DMS 273 treated with DMSO at 0.1 percent for 48 hours (cell line): ENCODE measurements around the gene PAK4.
"Not testable (repeated sequence)": the region's sequence is repeated elsewhere in the genome, so short reads cannot be mapped to it uniquely, and the experiment has no call there.

Experiments
- DNase-seq: peaks from one replicate; lab custom pipeline; 2025; lab: John Stamatoyannopoulos, UW

PAK4 gene

DNA sequence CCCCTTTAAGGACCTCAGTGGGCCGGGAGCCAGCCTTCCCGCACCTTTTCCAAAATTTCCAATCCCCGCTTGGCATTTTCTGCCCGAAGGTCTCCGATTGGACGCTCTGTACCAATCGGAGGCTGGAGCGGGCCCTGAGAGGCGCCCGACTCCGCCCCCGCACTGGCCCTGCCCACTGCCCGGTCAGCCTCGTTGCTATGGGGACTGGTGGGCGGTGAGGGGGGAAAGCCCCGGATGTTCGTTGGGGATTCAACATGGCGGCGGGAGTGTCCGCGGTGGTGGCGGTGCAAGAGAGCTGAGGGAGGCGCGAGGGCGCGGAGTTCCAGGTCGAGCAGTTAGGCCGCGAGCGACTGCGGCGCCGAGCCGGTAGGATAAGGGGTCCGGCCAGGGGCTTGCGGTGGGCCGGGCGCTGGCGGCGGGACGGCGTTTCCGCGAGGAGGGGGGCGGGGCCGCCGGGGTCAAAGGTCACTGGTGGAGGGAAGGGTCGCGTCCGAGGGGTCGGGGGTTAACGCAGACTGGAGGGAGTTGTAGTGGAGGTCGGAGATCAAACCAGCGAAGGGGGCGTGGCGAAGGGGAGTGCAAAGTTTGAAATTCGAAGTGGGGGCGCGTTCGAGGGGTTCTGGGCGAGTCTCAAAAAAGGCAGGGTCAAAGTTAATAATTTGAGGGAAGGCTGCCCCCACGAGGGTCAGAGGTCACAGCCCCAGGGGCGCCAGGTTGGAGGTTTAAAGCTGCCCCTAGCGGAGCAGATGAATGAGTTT is at the start of gene PAK4:
Gene PAK4, plus strand, starts transcription at position 233 of the 758 bp plus-strand sequence. CDS start 43,768 bp downstream, outside the sequence.
- peak; percentile 92 for DNase-seq

DNA sequence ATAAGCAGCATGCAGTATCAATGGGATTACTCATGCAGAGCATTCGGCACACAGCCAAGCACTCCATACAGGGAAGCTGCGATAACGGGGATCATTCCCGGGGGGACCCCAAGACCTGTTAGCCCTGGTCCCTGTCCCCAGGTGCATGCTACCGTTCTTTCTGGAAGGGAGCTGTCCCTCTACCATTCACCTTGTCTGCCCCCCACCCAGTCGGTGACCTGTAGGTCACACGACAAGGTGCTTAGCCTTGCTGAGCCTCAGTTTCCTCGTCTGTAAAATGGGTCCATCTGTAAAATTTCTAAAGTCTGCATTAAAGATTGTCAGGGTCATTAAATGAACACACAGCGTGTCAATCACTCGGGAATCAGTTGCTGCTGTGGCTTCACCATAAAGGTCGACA is 48.3 kb upstream of the PAK4 start:
- DNase-seq = no peak

DNA sequence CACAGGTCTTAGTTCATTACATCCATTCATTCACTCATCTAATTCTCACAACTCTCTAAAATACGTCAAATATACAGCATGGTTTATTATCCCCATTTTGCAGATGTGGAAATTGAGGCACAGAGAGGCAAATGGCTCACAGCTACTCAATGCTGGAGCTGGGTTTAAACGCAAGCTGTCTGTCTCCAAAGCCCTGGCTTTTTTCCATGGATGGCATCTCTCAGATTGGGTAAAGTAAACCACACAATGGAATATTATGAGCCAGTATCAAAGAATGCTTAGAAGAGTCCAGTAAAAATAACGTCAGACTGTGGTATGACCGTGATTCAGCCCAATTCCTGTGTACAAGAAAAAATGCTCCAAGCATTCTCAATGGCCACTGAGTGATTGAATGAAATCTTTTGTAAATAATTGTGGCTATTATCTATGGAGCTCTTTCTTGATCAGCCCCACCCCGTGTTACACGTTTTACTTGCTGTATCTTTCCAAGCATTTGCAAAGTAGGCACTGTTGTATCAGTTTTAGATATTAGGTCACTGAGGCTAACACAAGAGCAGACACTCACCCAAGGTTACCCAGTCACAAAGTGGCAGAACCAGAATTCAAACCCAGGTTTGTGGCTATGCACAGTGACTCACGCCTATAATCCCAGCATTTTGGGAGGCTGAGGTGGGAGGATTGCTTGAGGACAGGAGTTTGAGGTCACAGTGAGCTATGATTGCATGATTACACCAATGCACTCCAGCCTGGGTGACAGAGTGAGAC is 47.0 kb upstream of the PAK4 start:
- DNase-seq = no peak

DNA sequence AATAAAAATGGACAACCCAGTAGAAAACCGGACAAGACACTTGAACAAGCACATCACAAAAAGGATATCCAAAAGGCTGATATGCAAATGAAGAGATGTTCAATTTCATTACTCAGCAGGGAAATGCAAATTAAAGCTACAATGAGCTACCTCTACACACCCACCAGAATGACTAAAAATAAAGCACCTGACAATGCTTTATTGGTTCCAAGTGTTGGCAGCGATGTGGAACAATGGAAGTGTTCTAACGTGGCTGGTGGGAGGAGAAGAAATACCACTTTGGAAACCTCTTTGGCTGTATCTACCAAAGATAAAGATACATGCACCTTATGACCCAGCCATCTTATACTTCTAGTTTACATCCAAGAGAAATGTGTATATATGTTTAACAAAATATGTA is 45.2 kb upstream of the PAK4 start:
- DNase-seq = no peak

DNA sequence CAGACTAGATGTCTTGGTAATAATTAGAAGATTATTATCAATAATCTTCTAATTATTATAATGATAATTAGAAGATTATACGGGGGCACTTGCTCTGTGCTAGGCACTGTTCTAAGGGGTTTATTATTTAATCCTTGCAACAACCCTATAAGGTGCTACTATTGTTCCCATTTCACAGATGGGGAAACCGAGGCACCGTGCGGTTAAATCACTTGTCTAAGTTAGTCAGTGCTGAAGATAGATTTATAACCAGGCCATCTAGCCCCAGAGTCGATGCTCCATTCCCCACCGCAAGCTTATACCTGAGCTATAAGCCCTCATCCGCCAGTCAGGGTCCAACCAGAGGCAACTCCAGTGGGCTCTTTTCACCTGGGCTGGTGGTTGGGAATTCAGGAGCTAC is 43.4 kb upstream of the PAK4 start:
- no peak for DNase-seq

DNA sequence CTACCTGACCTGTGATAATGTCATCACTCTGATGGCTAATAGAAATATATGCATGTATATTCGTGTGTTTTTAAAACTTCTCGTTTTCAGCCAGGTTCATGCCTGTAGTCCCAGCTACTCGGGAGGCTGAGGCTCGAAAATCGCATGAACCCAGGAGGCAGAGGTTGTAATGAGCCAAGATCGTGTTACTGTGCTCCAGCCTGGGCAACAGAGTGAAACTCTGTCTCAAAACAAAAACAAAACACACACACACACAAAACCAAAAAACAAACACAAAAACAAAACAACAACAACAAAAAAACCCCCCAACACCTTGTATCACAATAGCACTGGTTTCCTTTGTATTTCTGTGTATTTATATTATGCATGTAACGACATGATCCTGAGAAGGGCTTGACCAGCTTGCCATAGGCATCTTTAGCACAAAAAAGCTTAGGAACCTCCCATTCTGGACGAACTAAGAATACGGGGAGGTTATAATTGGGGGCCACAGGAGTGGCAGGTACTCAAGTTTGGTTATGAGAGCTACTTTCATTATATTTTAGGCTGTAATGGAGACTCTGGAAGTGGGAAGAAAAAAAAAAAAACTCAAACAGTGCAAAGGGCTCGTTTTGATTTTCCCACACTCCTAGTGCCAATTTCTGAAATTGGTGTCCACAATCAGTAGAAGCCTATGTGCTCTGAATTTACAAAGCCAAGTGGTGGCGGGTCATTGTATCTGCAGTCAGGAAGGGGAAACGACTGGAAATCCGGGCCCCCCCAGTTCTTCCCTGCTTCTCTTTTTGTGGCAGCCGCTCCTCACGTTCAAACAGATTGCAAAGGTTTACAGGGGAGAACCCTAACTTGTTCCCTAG is 42.6 kb upstream of the PAK4 start:
- DNase-seq = no peak

DNA sequence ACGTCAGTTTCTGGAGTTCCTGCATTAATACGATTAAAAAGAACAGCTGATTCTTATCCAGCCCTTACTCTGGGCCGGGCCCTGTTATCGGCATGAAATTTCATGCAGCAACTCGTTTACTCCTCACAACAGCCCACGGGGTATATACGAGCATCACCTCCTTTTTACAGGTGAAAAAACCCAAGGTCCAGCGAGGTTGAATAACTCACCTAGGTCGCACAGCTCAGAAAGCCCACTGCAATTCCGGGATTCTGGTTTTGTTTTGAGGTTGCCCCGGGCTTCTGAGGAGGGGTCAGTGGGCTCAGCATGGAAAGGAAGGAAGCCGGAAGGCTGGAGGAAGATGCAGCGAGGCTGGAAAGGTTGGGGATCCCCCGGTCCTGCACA is 42.0 kb upstream of the PAK4 start:
- no peak for DNase-seq

DNA sequence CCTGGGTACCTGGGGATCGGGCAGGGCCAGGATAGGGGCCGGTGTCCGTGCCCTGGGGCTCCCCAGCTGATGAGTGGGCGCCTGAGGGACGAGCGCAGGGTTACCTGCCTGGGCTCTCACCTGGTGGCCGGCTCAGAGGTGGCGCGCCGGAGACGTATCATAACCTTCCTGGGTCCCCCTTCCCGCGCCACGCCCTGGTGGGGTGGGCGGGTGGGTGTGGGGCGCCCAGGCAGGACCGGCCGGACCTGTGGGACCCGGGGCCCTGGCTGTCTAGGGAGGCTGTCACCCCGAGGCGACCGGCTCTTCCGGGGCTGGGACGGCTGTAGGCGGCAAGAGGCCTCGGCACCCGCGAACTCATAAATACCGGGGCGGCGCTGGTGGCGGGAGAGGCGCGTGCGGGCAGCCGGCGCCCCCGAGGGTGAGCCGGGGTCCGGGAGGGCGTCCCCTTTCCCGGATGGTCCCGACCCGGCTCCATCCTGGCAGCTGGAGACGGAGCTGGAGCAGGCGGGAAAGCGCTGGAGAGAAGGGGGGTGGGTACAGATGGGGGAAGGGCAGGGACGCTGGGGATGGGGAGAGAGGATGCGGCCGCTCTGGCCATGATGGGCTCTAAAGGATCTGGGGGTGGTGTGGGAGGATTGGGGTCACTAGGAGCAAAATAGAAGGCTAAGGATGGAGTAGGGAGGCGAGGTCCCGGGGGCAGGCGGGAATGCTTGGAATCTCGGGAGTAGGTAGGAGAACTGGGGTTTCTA is 41.4 kb upstream of the PAK4 start, which contains the start of gene ACP7:
Gene ACP7, plus strand, starts transcription at position 386 of the 749 bp plus-strand sequence. CDS start 902 bp downstream, outside the sequence.
- DNase-seq = no peak

DNA sequence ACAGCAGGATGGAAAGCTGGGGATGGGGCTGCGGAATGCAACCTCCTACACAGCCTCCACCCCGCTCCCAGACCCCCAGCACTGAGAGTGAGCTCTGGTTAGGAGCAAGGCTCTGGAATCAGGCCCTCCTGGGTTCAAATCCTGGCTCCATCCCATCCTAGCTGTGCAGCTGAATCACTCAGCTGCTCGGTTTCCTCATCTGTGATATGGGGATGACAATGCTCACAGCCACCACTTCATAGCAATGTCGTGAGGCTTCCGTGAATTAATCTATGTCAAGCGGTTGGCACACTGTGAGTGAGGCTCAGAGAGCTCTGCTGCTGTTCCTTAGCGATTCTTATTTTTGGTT is 40.9 kb upstream of the PAK4 start:
- no peak for DNase-seq

DNA sequence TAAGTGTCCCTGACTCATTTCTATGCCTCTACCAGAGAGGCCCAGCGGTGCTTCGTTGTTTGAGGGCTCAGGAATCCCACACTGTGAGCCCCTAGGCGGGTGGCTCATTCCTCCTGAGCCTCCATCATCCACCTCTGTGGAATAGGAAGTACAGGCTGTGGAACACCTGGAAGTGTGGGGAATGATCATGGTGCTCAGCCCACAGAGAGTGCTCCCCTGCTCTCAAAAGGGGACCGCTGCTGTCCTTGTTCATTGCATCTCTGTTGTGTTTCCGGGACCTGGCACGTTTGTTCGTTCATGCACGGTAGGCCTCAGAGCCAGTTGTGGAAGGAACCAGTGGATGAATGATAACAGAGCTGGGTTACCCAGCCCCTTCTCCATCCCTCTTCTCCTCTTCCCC is 40.2 kb upstream of the PAK4 start:
- DNase-seq = no peak

DNA sequence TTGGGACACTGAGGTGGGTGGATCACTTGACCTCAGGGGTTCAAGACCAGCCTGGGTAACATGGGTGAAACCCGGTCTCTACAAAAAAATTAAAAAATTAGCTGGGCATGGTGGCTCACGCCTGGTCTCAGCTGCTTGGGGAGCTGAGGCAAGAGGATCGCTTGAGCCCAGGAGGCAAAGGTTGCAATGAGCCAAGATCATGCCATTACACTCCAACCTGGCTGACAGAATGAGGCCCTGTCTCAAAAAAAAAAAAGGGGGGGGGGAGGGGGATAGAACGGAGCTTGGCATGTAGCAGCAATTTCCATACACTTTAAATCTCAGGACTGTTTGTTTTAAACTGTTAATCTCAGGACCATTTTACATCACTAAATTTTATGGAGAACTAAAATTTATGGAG is 39.2 kb upstream of the PAK4 start:
- no peak for DNase-seq

DNA sequence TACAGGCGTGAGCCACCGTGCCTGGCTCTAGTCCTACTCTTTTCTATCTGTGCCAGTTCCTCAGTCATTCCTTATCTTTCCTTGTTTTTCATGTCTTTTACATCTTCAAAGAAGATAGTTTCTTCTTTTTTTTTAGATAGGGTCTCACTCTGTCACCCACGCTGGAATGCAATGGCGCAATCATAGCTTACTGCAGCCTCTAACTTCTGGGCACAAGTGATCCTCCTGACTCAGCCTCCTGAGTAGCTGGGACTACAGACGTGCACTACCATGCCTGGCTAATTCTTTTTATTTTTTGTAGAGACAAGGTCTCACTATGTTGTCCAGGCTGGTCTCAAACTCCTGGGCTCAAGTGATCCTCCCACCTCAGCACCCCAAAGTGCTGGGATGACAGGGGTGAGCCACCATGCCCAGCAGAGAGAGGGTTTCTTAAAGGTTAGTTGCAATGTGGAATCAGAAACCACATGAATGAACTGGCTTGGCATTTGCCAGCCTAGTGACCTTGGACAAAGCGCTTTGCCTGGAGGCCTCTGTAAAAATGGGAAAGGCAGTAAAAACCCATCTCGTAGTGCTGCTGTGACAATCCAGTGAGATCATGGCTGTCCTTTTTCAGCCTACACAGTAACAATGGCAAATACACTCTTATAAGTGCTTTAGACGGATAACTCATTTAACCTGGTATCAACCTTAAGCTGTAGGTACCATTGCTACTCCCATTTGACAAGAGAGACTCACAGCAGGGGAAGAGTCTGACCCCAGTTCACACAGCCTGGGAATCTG is 37.5 kb upstream of the PAK4 start:
- no peak for DNase-seq

DNA sequence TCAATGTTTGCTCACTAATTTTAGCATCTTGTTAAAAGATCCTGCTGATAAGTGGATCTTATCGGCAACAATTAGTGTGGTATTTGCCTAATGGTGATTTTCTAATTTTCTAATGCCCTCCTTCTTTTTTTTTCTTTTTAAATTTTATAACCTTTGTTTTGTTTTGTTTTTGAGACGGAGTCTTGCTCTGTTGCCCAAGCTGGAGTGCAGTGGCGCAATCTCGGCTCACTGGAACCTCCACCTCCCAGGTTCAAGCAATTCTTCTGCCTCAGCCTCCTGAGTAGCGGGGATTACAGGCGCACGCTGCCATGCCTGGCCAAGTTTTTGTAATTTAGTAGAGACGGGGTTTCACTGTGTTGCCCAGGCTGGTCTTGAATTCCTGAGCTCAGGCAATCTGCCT is 35.6 kb upstream of the PAK4 start:
- DNase-seq = not testable (repeated sequence)

DNA sequence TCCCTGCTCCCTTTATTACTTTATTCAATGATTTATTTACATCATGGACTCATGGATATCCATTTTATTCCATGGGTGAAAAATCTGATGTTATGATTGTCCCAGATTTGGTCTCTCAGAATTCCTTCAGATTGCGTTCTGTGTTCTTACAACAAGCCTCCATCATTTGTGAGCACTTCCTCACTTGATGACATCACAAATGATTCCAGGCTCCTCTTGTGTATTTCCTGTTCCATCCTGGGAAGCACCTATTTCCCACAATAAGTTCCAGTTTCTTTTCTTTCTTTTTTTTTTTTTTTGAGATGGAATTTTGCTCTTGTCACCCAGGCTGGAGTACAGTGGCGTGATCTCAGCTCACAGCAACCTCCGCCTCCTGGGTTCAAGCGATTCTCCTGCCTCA is 34.7 kb upstream of the PAK4 start:
- DNase-seq = no peak

DNA sequence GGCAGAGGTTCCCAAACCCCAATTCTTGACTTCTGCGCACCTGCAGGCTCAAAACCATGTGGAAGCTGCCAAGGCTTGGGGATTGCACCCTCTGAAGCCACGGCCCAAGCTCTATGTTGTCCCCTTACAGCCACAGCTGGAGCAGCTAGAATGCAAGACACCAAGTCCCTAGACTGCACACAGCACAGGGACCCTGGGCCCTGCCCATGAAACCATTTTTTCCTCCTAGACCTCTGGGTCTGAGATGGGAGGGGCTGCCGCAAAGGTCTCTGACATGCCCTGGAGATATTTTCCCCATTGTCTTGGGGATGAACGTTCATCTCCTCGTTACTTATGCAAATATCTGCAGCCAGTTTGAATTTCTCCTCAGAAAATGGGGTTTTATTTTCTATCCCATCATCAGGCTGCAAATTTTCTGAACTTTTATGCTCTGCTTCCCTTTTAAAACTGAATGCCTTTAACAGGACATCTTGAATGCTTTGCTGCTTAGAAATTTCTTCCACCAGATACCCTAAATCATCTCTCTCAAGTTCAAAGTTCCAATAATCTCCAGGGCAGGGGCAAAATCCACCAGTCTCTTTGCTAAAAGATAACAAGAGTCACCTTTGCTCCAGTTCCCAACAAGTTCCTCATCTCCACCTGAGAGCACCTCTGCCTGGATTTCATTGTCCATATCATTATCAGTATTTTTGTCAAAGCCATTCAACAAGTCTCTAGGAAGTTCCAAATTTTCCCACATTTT is 29.6 kb upstream of the PAK4 start:
- not testable (repeated sequence) for DNase-seq

DNA sequence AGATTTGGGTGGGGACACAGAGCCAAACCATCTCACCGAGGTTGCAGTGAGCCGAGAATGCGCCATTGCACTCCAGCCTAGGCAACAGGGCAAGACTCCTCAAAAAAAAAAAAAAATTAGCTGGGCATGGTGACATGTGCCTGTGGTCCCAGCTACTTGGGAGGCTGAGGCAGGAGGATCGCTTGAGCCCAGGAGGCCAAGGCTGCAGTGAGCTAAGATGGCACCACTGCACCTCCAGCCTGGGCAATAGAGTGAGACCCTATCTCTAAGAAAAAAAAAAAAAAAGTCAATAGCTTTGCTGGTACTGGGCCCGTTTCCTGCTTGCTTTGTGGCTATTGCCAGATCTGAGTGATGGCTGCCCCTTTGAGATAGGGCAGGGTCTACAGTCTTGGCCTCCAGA is 28.3 kb upstream of the PAK4 start:
- DNase-seq = no peak

DNA sequence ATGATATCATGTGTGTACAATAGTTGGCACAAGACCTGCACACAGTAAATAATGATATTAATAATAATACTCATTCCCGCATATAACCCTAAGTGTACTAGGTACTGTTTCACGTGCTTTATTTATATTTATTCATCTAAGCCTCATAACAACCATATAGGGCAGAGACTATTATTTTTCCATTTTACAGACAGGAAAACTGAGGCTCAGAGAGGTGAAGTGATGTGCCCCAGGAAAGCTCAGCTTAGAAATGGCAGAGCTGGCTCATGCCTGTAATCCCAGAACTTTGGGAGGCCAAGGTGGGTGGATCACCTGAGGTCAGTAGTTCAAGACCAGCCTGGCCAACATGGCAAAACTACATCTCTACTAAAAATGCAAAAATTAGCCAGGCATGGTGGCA is 27.9 kb upstream of the PAK4 start:
- DNase-seq = no peak

DNA sequence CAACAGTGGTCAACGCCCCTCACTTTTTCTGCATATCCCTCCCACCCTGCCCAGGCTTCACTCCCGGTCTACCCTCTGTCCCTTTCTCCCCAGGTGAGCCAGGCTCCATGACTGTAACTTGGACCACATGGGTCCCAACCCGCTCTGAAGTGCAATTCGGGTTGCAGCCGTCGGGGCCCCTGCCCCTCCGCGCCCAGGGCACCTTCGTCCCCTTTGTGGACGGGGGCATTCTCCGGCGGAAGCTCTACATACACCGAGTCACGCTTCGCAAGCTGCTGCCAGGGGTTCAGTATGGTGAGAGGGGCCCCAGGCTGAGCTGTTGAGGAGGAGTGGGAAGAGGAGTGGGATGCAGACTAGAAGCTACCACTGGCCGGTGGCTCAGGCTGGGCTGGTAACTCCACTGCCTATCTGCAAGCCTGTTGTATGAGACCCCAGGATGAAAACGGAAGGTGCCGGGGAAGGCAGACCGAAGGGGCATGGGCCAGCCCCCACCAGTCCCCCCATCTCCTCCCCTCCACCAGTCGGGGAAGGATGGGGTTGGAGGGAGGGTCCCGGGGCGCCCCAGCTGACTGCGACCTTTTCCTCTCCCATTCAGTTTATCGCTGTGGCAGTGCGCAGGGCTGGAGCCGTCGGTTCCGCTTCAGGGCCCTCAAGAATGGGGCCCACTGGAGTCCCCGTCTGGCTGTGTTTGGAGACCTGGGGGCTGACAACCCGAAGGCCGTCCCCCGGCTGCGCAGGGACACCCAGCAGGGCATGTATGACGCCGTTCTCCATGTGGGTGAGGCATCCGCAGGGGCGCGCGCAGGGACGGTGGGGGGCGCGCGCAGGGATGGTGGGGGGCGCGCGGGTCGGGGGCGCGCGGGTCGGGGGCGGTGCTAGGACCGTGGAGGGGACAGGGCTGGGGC is 27.0 kb upstream of the PAK4 start:
- DNase-seq = no peak

DNA sequence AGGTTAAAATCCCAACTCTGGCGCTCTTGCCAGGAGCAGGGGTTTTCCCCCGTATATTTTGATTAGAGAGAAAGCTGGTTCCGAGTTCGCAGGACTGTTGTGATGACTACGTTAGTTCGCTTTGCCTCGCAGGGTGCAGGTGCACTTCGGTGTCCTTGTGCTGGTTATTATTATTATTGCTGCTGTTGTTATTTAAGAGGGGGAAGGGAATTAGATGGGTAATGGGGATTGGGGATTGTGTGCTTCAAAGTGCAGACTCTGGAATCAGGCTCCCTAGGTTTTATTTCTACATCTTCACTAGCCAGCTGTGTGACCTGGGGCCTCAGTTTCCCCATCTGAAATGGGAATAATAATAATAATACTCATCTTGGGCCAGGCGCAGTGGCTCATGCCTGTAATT is 26.2 kb upstream of the PAK4 start:
- no peak for DNase-seq
